ENCODE results near the gene SLC2A4. TPM values are rescaled to one million over a fixed set of nuclear protein-coding genes. Genes with fewer than 3 reads are reported as not detected.
A peak's percentile ranks its signal among the peaks of the same experiment; 100 is the strongest.
"Not testable (repeated sequence)": the region's sequence is repeated elsewhere in the genome, so short reads cannot be mapped to it uniquely, and the experiment has no call there.

SLC2A4 gene
- total RNA-seq, 1 donor from 2014 or later, result 6.1 TPM

GRCh38 chr17:7242717-7243452 is 38.6 kb upstream of the SLC2A4 start:
- peaks cover 37% of the 10 kb centered on the region for H3K4me1 Mint-ChIP-seq
- no peak for TF ChIP-seq CTCF (conservative IDR thresholded peaks at IDR 0.05)
- no peaks in the 10 kb centered on the region for H3K9me3 Mint-ChIP-seq

GRCh38 chr17:7243453-7243729 is 38.1 kb upstream of the SLC2A4 start:
- Mint-ChIP-seq H3K27me3 (ENCODE audit: low read depth) (peaks cover 19% of the 10 kb centered on the region), H3K9me3 (no peaks in the 10 kb centered on the region), H3K27ac (ENCODE audit: unreplicated experiment) (peak overlapping the region; percentile 76), H3K4me1 (peaks cover 37% of the 10 kb centered on the region), H3K36me3 (ENCODE audit: low read depth) (peaks cover 24% of the 10 kb centered on the region), H3K4me3 (peak overlapping the region; percentile 94)
- DNase-seq (ENCODE audit: low read depth, low spot score), result no peak
- TF ChIP-seq CTCF (conservative IDR thresholded peaks at IDR 0.05), result no peak

More at GRCh38 chr17:7242717-7243452, 38.6 kb upstream of the SLC2A4 start:
- peak overlapping the region; percentile 94 for H3K4me3 Mint-ChIP-seq
- H3K27me3 Mint-ChIP-seq (ENCODE audit: low read depth), result peaks cover 19% of the 10 kb centered on the region
- peak overlapping the region; percentile 99 for H3K27ac Mint-ChIP-seq (ENCODE audit: unreplicated experiment)
- peaks cover 24% of the 10 kb centered on the region for H3K36me3 Mint-ChIP-seq (ENCODE audit: low read depth)
- peak; percentile 93 for DNase-seq (ENCODE audit: low read depth, low spot score)

- H3K36me3 Mint-ChIP-seq (ENCODE audit: low read depth), result peaks cover 24% of the 10 kb centered on the region
- H3K27ac Mint-ChIP-seq (ENCODE audit: unreplicated experiment); H3K9me3 Mint-ChIP-seq; DNase-seq (ENCODE audit: low read depth, low spot score): not testable (repeated sequence)
- peak overlapping the region; percentile 94 for H3K4me3 Mint-ChIP-seq
- H3K4me1 Mint-ChIP-seq, result peaks cover 41% of the 10 kb centered on the region
- peaks cover 19% of the 10 kb centered on the region for H3K27me3 Mint-ChIP-seq (ENCODE audit: low read depth)
Observed at GRCh38 chr17:7243838-7244237, 37.7 kb upstream of the SLC2A4 start.

GRCh38 chr17:7246779-7247178 is 34.7 kb upstream of the SLC2A4 start:
- H3K4me3 Mint-ChIP-seq, result peak overlapping the region; percentile 79
- H3K36me3 Mint-ChIP-seq (ENCODE audit: low read depth), result peaks cover 18% of the 10 kb centered on the region
- H3K27ac Mint-ChIP-seq (ENCODE audit: unreplicated experiment), result peak overlapping the region; percentile 76
- TF ChIP-seq CTCF (conservative IDR thresholded peaks at IDR 0.05), result no peak
- H3K9me3 Mint-ChIP-seq, result no peaks in the 10 kb centered on the region
- H3K4me1 Mint-ChIP-seq, result peaks cover 39% of the 10 kb centered on the region
- peaks cover 9% of the 10 kb centered on the region for H3K27me3 Mint-ChIP-seq (ENCODE audit: low read depth)
- no peak for DNase-seq (ENCODE audit: low read depth, low spot score)

- Mint-ChIP-seq H3K27ac (ENCODE audit: unreplicated experiment) (no peak overlapping the region), H3K4me3 (peak overlapping the region; percentile 99), H3K4me1 (peaks cover 41% of the 10 kb centered on the region), H3K27me3 (ENCODE audit: low read depth) (peaks cover 3% of the 10 kb centered on the region), H3K36me3 (ENCODE audit: low read depth) (peaks cover 19% of the 10 kb centered on the region), H3K9me3 (no peaks in the 10 kb centered on the region)
- DNase-seq (ENCODE audit: low read depth, low spot score), result no peak
- no peak for TF ChIP-seq CTCF (conservative IDR thresholded peaks at IDR 0.05)
Observed at GRCh38 chr17:7248796-7249195, 32.7 kb upstream of the SLC2A4 start.

GRCh38 chr17:7249214-7249613 is 32.3 kb upstream of the SLC2A4 start:
- no peak for DNase-seq (ENCODE audit: low read depth, low spot score)
- Mint-ChIP-seq H3K27ac (ENCODE audit: unreplicated experiment) (no peak overlapping the region), H3K9me3 (no peaks in the 10 kb centered on the region), H3K4me3 (peak overlapping the region; percentile 99), H3K27me3 (ENCODE audit: low read depth) (peaks cover 3% of the 10 kb centered on the region), H3K4me1 (peaks cover 41% of the 10 kb centered on the region), H3K36me3 (ENCODE audit: low read depth) (peaks cover 19% of the 10 kb centered on the region)
- TF ChIP-seq CTCF (conservative IDR thresholded peaks at IDR 0.05), result no peak

Measured in neural crest cell (in vitro differentiated cells).